Measurements from ENCODE around the gene HLX. TPM values are rescaled to one million over a fixed set of nuclear protein-coding genes. Genes with fewer than 3 reads are reported as not detected.

The HLX gene
- 1.4 TPM for total RNA-seq (ENCODE audit: unreplicated experiment)
- long read RNA-seq, partial matches to known transcripts: 0 of 1 reads
- long read RNA-seq, other reads (novel, unspliced or antisense): 0 of 1 reads

GRCh38 chr1:220879076-220879508 lies at the start of gene HLX:
TSS of gene HLX (plus strand) at chr1:220879443. CDS start at chr1:220879858, 415 bp downstream.
- H3K27ac Mint-ChIP-seq (ENCODE audit: unreplicated experiment): no peak within 1 kb of the TSS
- H3K36me3 Mint-ChIP-seq (ENCODE audit: low read depth, unreplicated experiment): no peaks in the 10 kb centered on the region
- peak within 1 kb of the TSS; percentile 84 for H3K4me3 Mint-ChIP-seq (ENCODE audit: unreplicated experiment)
- no peaks in the 10 kb centered on the region for H3K9me3 Mint-ChIP-seq (ENCODE audit: unreplicated experiment)
- TF ChIP-seq CTCF (IDR thresholded peaks at IDR 0.05; ENCODE audit: unreplicated experiment): no peak
- H3K27me3 Mint-ChIP-seq (ENCODE audit: unreplicated experiment): peaks cover 36% of the 10 kb centered on the region
- DNase-seq (ENCODE audit: low spot score): peak; percentile 51
- H3K4me1 Mint-ChIP-seq (ENCODE audit: unreplicated experiment): peaks cover 50% of the 10 kb centered on the region

GRCh38 chr1:220833436-220833835 lies 45.8 kb upstream of the HLX start:
- Mint-ChIP-seq H3K4me1 (ENCODE audit: unreplicated experiment) (peaks cover 19% of the 10 kb centered on the region), H3K27ac (ENCODE audit: unreplicated experiment) (no peak overlapping the region), H3K36me3 (ENCODE audit: low read depth, unreplicated experiment) (no peaks in the 10 kb centered on the region), H3K9me3 (ENCODE audit: unreplicated experiment) (no peaks in the 10 kb centered on the region), H3K4me3 (ENCODE audit: unreplicated experiment) (no peak overlapping the region), H3K27me3 (ENCODE audit: unreplicated experiment) (no peaks in the 10 kb centered on the region)
- TF ChIP-seq CTCF (IDR thresholded peaks at IDR 0.05; ENCODE audit: unreplicated experiment): no peak
- no peak for DNase-seq (ENCODE audit: low spot score)

GRCh38 chr1:220834155-220834870 lies 44.9 kb upstream of the HLX start:
- DNase-seq (ENCODE audit: low spot score): no peak
- no peak for TF ChIP-seq CTCF (IDR thresholded peaks at IDR 0.05; ENCODE audit: unreplicated experiment)
- H3K36me3 Mint-ChIP-seq (ENCODE audit: low read depth, unreplicated experiment): no peaks in the 10 kb centered on the region
- H3K9me3 Mint-ChIP-seq (ENCODE audit: unreplicated experiment): no peaks in the 10 kb centered on the region
- peaks cover 19% of the 10 kb centered on the region for H3K4me1 Mint-ChIP-seq (ENCODE audit: unreplicated experiment)
- H3K4me3 Mint-ChIP-seq (ENCODE audit: unreplicated experiment): no peak overlapping the region
- H3K27ac Mint-ChIP-seq (ENCODE audit: unreplicated experiment): no peak overlapping the region
- no peaks in the 10 kb centered on the region for H3K27me3 Mint-ChIP-seq (ENCODE audit: unreplicated experiment)

GRCh38 chr1:220838578-220838977 lies 40.7 kb upstream of the HLX start:
- H3K27me3 Mint-ChIP-seq (ENCODE audit: unreplicated experiment): no peaks in the 10 kb centered on the region
- H3K4me3 Mint-ChIP-seq (ENCODE audit: unreplicated experiment): no peak overlapping the region
- H3K9me3 Mint-ChIP-seq (ENCODE audit: unreplicated experiment): no peaks in the 10 kb centered on the region
- no peak for TF ChIP-seq CTCF (IDR thresholded peaks at IDR 0.05; ENCODE audit: unreplicated experiment)
- no peak overlapping the region for H3K27ac Mint-ChIP-seq (ENCODE audit: unreplicated experiment)
- H3K4me1 Mint-ChIP-seq (ENCODE audit: unreplicated experiment): peaks cover 14% of the 10 kb centered on the region
- H3K36me3 Mint-ChIP-seq (ENCODE audit: low read depth, unreplicated experiment): no peaks in the 10 kb centered on the region
- DNase-seq (ENCODE audit: low spot score): no peak

GRCh38 chr1:220839474-220839873 lies 39.8 kb upstream of the HLX start:
- Mint-ChIP-seq H3K4me1 (ENCODE audit: unreplicated experiment) (peaks cover 5% of the 10 kb centered on the region), H3K27ac (ENCODE audit: unreplicated experiment) (no peak overlapping the region), H3K4me3 (ENCODE audit: unreplicated experiment) (no peak overlapping the region), H3K9me3 (ENCODE audit: unreplicated experiment) (no peaks in the 10 kb centered on the region), H3K27me3 (ENCODE audit: unreplicated experiment) (no peaks in the 10 kb centered on the region), H3K36me3 (ENCODE audit: low read depth, unreplicated experiment) (no peaks in the 10 kb centered on the region)
- DNase-seq (ENCODE audit: low spot score): no peak
- no peak for TF ChIP-seq CTCF (IDR thresholded peaks at IDR 0.05; ENCODE audit: unreplicated experiment)

Data from endothelial cell (in vitro differentiated cells).